ENCODE measurements around the gene BBX. TPM values are rescaled to one million over a fixed set of nuclear protein-coding genes. Genes with fewer than 3 reads are reported as not detected.

Gene BBX
- total RNA-seq, 4 donors from 2014 or later, result 73.0 to 216 (median 106) TPM

- Histone ChIP-seq H3K27ac (no peak overlapping the region), H3K4me3 (replicated peaks in 1 of 3) (no peak overlapping the region), H3K4me1 (no peaks in the 10 kb centered on the region), H3K9me3 (no peaks in the 10 kb centered on the region), H3K36me3 (no peaks in the 10 kb centered on the region), H3K27me3 (no peaks in the 10 kb centered on the region)
- intact Hi-C loops (cut with DNase I), result no loop called here
- no peak for DNase-seq
- no peak for TF ChIP-seq POLR2A (IDR thresholded peaks at IDR 0.05)
- TF ChIP-seq CTCF (IDR thresholded peaks at IDR 0.05), result no peak
- 88 to 91% methylated on average over 4 of the region's 4 CpGs for WGBS, 2 donors
Observed at GRCh38 chr3:107727102-107727501, 204.3 kb downstream of the BBX start.

- no peaks in the 10 kb centered on the region for H3K27me3 ChIP-seq
- no peaks in the 10 kb centered on the region for H3K4me1 ChIP-seq
- no peak for TF ChIP-seq CTCF (IDR thresholded peaks at IDR 0.05)
- no peak for TF ChIP-seq POLR2A (IDR thresholded peaks at IDR 0.05)
- DNase-seq, result no peak
- intact Hi-C loops (cut with DNase I), result no loop called here
- H3K36me3 ChIP-seq, result no peaks in the 10 kb centered on the region
- no peak overlapping the region for H3K27ac ChIP-seq
- no peaks in the 10 kb centered on the region for H3K9me3 ChIP-seq
- WGBS, 2 donors, result 91 to 94% methylated on average over 4 of the region's 4 CpGs
- H3K4me3 ChIP-seq (replicated peaks in 1 of 3), result no peak overlapping the region
Observed at GRCh38 chr3:107729686-107730085, 206.9 kb downstream of the BBX start.

- 72 to 79% methylated on average over 3 of the region's 3 CpGs for WGBS, 2 donors
- no peaks in the 10 kb centered on the region for H3K9me3 ChIP-seq
- H3K4me1 ChIP-seq, result no peaks in the 10 kb centered on the region
- H3K27me3 ChIP-seq, result no peaks in the 10 kb centered on the region
- H3K27ac ChIP-seq, result no peak overlapping the region
- H3K4me3 ChIP-seq (replicated peaks in 1 of 3), result no peak overlapping the region
- no peaks in the 10 kb centered on the region for H3K36me3 ChIP-seq
- no peak for DNase-seq
- TF ChIP-seq CTCF (IDR thresholded peaks at IDR 0.05), result no peak
- no peak for TF ChIP-seq POLR2A (IDR thresholded peaks at IDR 0.05)
- intact Hi-C loops (cut with DNase I), result no loop called here
Observed at GRCh38 chr3:107734317-107734716, 211.6 kb downstream of the BBX start.

GRCh38 chr3:107737914-107738313 is 215.2 kb downstream of the BBX start:
- Histone ChIP-seq H3K27ac (no peak overlapping the region), H3K36me3 (no peaks in the 10 kb centered on the region), H3K4me3 (replicated peaks in 1 of 3) (no peak overlapping the region), H3K9me3 (no peaks in the 10 kb centered on the region), H3K27me3 (no peaks in the 10 kb centered on the region), H3K4me1 (no peaks in the 10 kb centered on the region)
- no peak for TF ChIP-seq CTCF (IDR thresholded peaks at IDR 0.05)
- no peak for TF ChIP-seq POLR2A (IDR thresholded peaks at IDR 0.05)
- DNase-seq, result no peak
- intact Hi-C loops (cut with DNase I), result no loop called here

- no peaks in the 10 kb centered on the region for H3K9me3 ChIP-seq
- no peaks in the 10 kb centered on the region for H3K36me3 ChIP-seq
- no peak overlapping the region for H3K27ac ChIP-seq
- 89 to 91% methylated on average over 5 of the region's 5 CpGs for WGBS, 2 donors
- H3K27me3 ChIP-seq, result no peaks in the 10 kb centered on the region
- no peak overlapping the region for H3K4me3 ChIP-seq (replicated peaks in 1 of 3)
- peaks cover 0 to 4% of the 10 kb centered on the region in 2 donors for H3K4me1 ChIP-seq
- DNase-seq, result no peak
- intact Hi-C loops (cut with DNase I), result no loop called here
- TF ChIP-seq CTCF (IDR thresholded peaks at IDR 0.05) (no peak), POLR2A (IDR thresholded peaks at IDR 0.05) (no peak)
Observed at GRCh38 chr3:107738486-107739183, 215.9 kb downstream of the BBX start.

Measured in thyroid gland (tissue), 4 donors.